Measurements from ENCODE around the gene DAB2IP.

- TF ChIP-seq CTCF (IDR thresholded peaks at IDR 0.05; ENCODE audit: insufficient read depth, low read length, poor library complexity, severe bottlenecking) (no peak), EZH2phosphoT487 (conservative IDR thresholded peaks at IDR 0.05; ENCODE audit: low read length) (no peak)
Measured at GRCh38 chr9:121822093-121823085, 171.0 kb downstream of the DAB2IP start.
